SK-N-SH (cell line): ENCODE measurements around the gene MIP. TPM values are rescaled to one million over a fixed set of nuclear protein-coding genes. Genes with fewer than 3 reads are reported as not detected.
"Not testable (repeated sequence)": the region's sequence is repeated elsewhere in the genome, so short reads cannot be mapped to it uniquely, and the experiment has no call there.

Source experiments
- CTCF ChIA-PET: fragments of 300-600, 350-600 bp; formaldehyde crosslinking; extraction: SDS; loops from one replicate; lab custom pipeline; 2021; lab: Yijun Ruan, JAX
- POLR2A ChIA-PET: fragments of 350-600 bp; sonication (Branson Sonifier 250); formaldehyde crosslinking; extraction: SDS; loops from one replicate; lab custom pipeline; 2020; ENCODE audit warnings: antibody characterized with exemption, inconsistent platforms; lab: Yijun Ruan, JAX
- DNase-seq: peaks from one replicate; pipeline ENCODE4 v3.0.0; 2012
- H2AFZ ChIP-seq: fragments of 200-600 bp; sonication (generic); 2 replicates; pipeline ENCODE4 v1.8.1; 2016; ENCODE audit warnings: antibody characterized with exemption, mild to moderate bottlenecking, low read depth
- H3F3A ChIP-seq: fragments of 200-600 bp; sonication (generic); replicated peaks from 2 replicates; pipeline ENCODE3; 2016; ENCODE audit warnings: antibody characterized with exemption, mild to moderate bottlenecking; ENCODE audit not compliant: insufficient read depth
- H3K27ac ChIP-seq, 2 experiments: fragments of 200-500 bp in 1 of 2; fragments of 200-600 bp in 1 of 2; sonication (Bioruptor generic) in 1 of 2; sonication (generic), shearing (Covaris generic) in 1 of 2; 2 replicates each; pipeline versions ENCODE4 v1.5.1 to v1.6.1; 2014 to 2016; ENCODE audit warnings: low read depth in 2 of 2, inconsistent platforms in 1 of 2, low read length in 1 of 2, mild to moderate bottlenecking in 1 of 2, mixed read lengths in 1 of 2
- H3K27me3 ChIP-seq: fragments of 200-600 bp; sonication (generic), shearing (Covaris generic); 2 replicates; pipeline ENCODE4 v1.6.1; 2016; ENCODE audit warnings: mixed run types; ENCODE audit not compliant: insufficient read depth
- H3K36me3 ChIP-seq, 2 experiments: fragments of 200-500 bp in 1 of 2; fragments of 200-600 bp in 1 of 2; sonication (Bioruptor generic) in 1 of 2; sonication (generic) in 1 of 2; replicated peaks in 1 of 2; 2 replicates each; pipeline versions ENCODE3 to v1.5.1; 2014 to 2016; ENCODE audit warnings: low read length in 1 of 2, mild to moderate bottlenecking in 1 of 2; ENCODE audit not compliant: insufficient read depth in 2 of 2, control insufficient read depth in 1 of 2
- H3K4me1 ChIP-seq, 2 experiments: fragments of 200-500 bp in 1 of 2; fragments of 200-600 bp in 1 of 2; sonication (Bioruptor generic) in 1 of 2; sonication (generic), shearing (Covaris generic) in 1 of 2; 2 replicates each; pipeline versions ENCODE4 v1.5.1 to v1.6.1; 2014 to 2016; ENCODE audit warnings: low read depth in 1 of 2, low read length in 1 of 2, mixed run types in 1 of 2; ENCODE audit not compliant: insufficient read depth in 2 of 2, control insufficient read depth in 1 of 2
- H3K4me2 ChIP-seq: fragments of 200-600 bp; sonication (generic), shearing (Covaris generic); 2 replicates; pipeline ENCODE4 v1.6.1; 2017; ENCODE audit warnings: mixed run types
- H3K4me3 ChIP-seq, 2 experiments: fragments of 200-500 bp in 1 of 2; fragments of 200-600 bp in 1 of 2; sonication (Bioruptor generic) in 1 of 2; sonication (generic), shearing (Covaris generic) in 1 of 2; 2 replicates each; pipeline versions ENCODE4 v1.5.1 to v1.8.1; 2014 to 2016; ENCODE audit warnings: low read depth in 2 of 2, inconsistent platforms in 1 of 2, low read length in 1 of 2, mild to moderate bottlenecking in 1 of 2, mixed read lengths in 1 of 2, moderate library complexity in 1 of 2
- H3K79me2 ChIP-seq: fragments of 200-600 bp; sonication (generic); 2 replicates; pipeline ENCODE4 v1.8.1; 2017; ENCODE audit warnings: mild to moderate bottlenecking; ENCODE audit not compliant: insufficient read depth
- H3K9ac ChIP-seq: fragments of 200-600 bp; sonication (generic); 2 replicates; pipeline ENCODE4 v1.6.1; 2017; ENCODE audit warnings: mixed run types
- H3K9me2 ChIP-seq: fragments of 200-600 bp; sonication (generic); 2 replicates; pipeline ENCODE4 v1.6.1; 2017; ENCODE audit warnings: mixed run types
- H3K9me3 ChIP-seq: fragments of 200-600 bp; sonication (generic); 2 replicates; pipeline ENCODE4 v1.6.1; 2017; ENCODE audit warnings: mixed run types, mild to moderate bottlenecking, moderate library complexity
- H4K20me1 ChIP-seq: fragments of 200-600 bp; sonication (generic); 2 replicates; pipeline ENCODE4 v1.6.1; 2017; ENCODE audit warnings: mild to moderate bottlenecking, mixed run types; ENCODE audit not compliant: insufficient read depth
- CTCF ChIP-seq: fragments of 200-600 bp; sonication (generic); IDR thresholded peaks from 2 replicates; pipeline ENCODE4 v1.6.1; 2017; ENCODE audit warnings: antibody characterized with exemption, mild to moderate bottlenecking, moderate library complexity
- EP300 ChIP-seq, 2 experiments: IDR thresholded peaks; 2 replicates each; pipeline versions ENCODE4 v1.4.0 to v1.6.1; 2012; ENCODE audit warnings: borderline replicate concordance in 1 of 2, low read depth in 1 of 2, low read length in 1 of 2
- EZH2phosphoT487 ChIP-seq: fragments of 200-600 bp; sonication (generic); IDR thresholded peaks from 2 replicates; pipeline ENCODE4 v1.6.1; 2017; ENCODE audit warnings: low read depth, mixed run types, mild to moderate bottlenecking, antibody characterized with exemption, moderate library complexity, borderline replicate concordance
- GABPA ChIP-seq: IDR thresholded peaks from 2 replicates; pipeline ENCODE4 v1.4.0; 2012; ENCODE audit warnings: low read depth, mild to moderate bottlenecking
- GATA2 ChIP-seq: sonication (generic); formaldehyde crosslinking; IDR thresholded peaks from 2 replicates; pipeline ENCODE4 v1.5.0; 2020; ENCODE audit warnings: mild to moderate bottlenecking, missing genetic modification reagents
- JUND ChIP-seq: IDR thresholded peaks from 2 replicates; pipeline ENCODE4 v1.4.0; 2012
- MAX ChIP-seq: IDR thresholded peaks from 2 replicates; pipeline ENCODE4 v1.4.0; 2012; ENCODE audit warnings: low read depth
- NFIC ChIP-seq: IDR thresholded peaks from 2 replicates; pipeline ENCODE4 v1.4.0; 2012; ENCODE audit warnings: borderline replicate concordance
- PBX3 ChIP-seq: IDR thresholded peaks from 2 replicates; pipeline ENCODE4; 2012
- RAD21 ChIP-seq: IDR thresholded peaks from 2 replicates; pipeline ENCODE4 v1.6.1; 2012; ENCODE audit warnings: mild to moderate bottlenecking, low read length
- RXRA ChIP-seq: IDR thresholded peaks from 2 replicates; pipeline ENCODE4 v1.4.0; 2012; ENCODE audit warnings: low read depth, mild to moderate bottlenecking, borderline replicate concordance
- SIN3A ChIP-seq: IDR thresholded peaks from 2 replicates; pipeline ENCODE4 v1.6.1; 2012; ENCODE audit warnings: low read depth, mild to moderate bottlenecking, low read length, moderate library complexity, borderline replicate concordance
- TAF1 ChIP-seq: IDR thresholded peaks from 2 replicates; pipeline ENCODE4 v1.6.1; 2012; ENCODE audit warnings: low read depth, mild to moderate bottlenecking, low read length, moderate library complexity, borderline replicate concordance
- ZBTB33 ChIP-seq: IDR thresholded peaks from 2 replicates; pipeline ENCODE4 v1.4.0; 2012; ENCODE audit warnings: low read depth, borderline replicate concordance
- WGBS: methylation state at CpG from one replicate; pipeline ENCODE4 v1.1.6; 2017; ENCODE audit warnings: low lambda C conversion rate; 5-methylcytosine and 5-hydroxymethylcytosine counted together
- polyA plus RNA-seq, 3 experiments: library from polyadenylated mRNA; depleted of rRNA; stranded (reverse); fragments of >200 nt; gene quantifications; 2 replicates each; pipeline ENCODE4 v1.2.3, GENCODE V29; 2012

MIP gene
- polyA plus RNA-seq, 1 of the 3 experiments (the other 2 are of a cell fraction), result not detected

GRCh38 chr12:56448860-56449621, 5.4 kb downstream of the MIP start, which contains the start of gene TIMELESS (continued):
- TF ChIP-seq ZBTB33 (no peak), CTCF (no peak), SIN3A (peak; percentile 51; the same call in 1 of the 2 replicates), PBX3 (no peak), GABPA (0 out of 2 replicates have a peak, but pooled peaks have one; percentile 6), RAD21 (no peak), EP300 (IDR thresholded peaks at IDR 0.05; ENCODE audit: borderline replicate concordance in 1 of 2, low read depth in 1 of 2, low read length in 1 of 2) (no peak), RXRA (no peak), TAF1 (peak; percentile 56), GATA2 (CRISPR knock-in tag) (no peak), NFIC (no peak), EZH2phosphoT487 (no peak), JUND (no peak), MAX (peak; percentile 86)

GRCh38 chr12:56443208-56443607, 11.2 kb downstream of the MIP start:
- CTCF ChIA-PET, H3F3A ChIP-seq, H3K27ac ChIP-seq, POLR2A ChIA-PET, H3K4me3 ChIP-seq, H3K9me3 ChIP-seq, H3K9ac ChIP-seq, H3K4me1 ChIP-seq, DNase-seq, H4K20me1 ChIP-seq, H3K36me3 ChIP-seq, H3K27me3 ChIP-seq, H3K4me2 ChIP-seq, H3K9me2 ChIP-seq, H2AFZ ChIP-seq: not testable (repeated sequence)
- 58% methylated on average over 2 of the region's 2 CpGs for WGBS
- peaks cover 58% of the 10 kb centered on the region for H3K79me2 ChIP-seq
